GM12875 (cell line): ENCODE measurements around the gene UBASH3B.

Experiments
- H3K4me3 ChIP-seq: one replicate; pipeline ENCODE4 v1.5.1; 2011; ENCODE audit warnings: low read depth, low read length, control low read depth
- TF ChIP-seq, protein P1 (sequence below): IDR thresholded peaks from 2 replicates; pipeline ENCODE4 v1.5.1; 2011; ENCODE audit warnings: low read depth, mild to moderate bottlenecking, control low read depth, inconsistent platforms, low read length, moderate library complexity, borderline replicate concordance; ENCODE audit not compliant: insufficient read depth

The UBASH3B gene

DNA sequence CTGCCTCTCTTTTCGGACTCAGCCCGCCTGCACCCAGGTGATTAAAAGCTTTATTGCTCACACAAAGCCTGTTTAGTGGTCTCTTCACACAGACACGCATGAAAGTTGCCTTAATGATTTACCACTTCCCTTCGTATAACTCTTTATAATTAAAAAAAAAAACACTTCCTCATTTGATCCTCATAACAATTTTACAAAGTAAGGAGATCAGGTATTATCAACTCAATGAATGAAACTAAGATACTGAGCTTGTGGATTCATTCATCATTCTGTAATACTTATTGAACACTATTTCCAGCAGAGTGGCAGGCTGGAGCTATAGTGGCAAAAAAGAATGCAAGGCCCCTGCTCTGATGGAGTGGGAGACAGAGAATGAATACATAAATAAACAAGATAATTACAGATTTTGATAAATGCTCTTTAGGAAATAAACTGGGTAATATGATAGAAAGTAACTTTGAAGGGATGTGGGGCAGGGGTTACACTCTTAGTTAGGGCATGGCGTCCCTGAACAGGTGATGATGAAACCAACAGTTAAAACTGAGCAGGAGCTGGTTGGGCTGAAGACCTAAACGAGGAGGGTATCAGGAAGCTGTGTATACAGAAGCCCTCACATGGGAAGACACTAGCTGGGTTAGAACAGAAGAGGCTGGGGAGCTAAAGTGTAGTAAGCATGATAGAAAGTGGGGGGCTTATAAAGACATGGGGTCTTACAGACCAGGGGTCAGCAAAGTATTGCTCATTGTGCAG, 177.4 kb downstream of the UBASH3B start:
- H3K4me3 ChIP-seq, result no peak overlapping the region
- TF ChIP-seq, protein P1, sequence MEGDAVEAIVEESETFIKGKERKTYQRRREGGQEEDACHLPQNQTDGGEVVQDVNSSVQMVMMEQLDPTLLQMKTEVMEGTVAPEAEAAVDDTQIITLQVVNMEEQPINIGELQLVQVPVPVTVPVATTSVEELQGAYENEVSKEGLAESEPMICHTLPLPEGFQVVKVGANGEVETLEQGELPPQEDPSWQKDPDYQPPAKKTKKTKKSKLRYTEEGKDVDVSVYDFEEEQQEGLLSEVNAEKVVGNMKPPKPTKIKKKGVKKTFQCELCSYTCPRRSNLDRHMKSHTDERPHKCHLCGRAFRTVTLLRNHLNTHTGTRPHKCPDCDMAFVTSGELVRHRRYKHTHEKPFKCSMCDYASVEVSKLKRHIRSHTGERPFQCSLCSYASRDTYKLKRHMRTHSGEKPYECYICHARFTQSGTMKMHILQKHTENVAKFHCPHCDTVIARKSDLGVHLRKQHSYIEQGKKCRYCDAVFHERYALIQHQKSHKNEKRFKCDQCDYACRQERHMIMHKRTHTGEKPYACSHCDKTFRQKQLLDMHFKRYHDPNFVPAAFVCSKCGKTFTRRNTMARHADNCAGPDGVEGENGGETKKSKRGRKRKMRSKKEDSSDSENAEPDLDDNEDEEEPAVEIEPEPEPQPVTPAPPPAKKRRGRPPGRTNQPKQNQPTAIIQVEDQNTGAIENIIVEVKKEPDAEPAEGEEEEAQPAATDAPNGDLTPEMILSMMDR, result no peak

DNA sequence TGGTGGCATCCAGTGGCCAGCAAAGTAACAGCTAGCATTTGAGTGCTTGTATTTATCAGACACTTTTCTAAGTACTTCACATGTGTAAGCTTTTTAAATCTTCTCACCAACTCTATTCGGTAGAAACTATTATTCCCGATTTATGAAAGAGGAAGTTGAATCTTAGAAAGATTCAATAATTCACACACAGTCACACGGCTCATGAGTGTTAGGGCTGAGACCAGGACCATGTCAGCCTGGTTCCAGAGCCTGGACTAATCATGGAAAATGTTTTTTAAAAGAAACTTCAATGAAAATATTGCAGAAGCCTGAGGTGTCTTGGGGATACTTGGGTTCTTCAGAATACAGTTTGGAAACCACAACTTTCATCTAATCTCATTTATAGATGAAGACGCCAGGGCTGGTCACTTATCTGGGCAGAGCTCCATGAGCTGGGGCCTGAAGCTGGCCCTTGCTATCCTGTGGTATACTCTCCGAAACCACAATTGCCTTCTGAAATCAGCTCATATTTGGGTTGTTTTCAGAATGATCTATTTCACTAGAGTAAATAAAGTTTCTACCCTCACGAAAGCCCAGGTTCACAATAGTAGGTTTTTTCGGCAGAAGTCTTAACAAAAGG, 178.4 kb downstream of the UBASH3B start:
- TF ChIP-seq, protein P1, result no peak
- H3K4me3 ChIP-seq, result no peak overlapping the region

DNA sequence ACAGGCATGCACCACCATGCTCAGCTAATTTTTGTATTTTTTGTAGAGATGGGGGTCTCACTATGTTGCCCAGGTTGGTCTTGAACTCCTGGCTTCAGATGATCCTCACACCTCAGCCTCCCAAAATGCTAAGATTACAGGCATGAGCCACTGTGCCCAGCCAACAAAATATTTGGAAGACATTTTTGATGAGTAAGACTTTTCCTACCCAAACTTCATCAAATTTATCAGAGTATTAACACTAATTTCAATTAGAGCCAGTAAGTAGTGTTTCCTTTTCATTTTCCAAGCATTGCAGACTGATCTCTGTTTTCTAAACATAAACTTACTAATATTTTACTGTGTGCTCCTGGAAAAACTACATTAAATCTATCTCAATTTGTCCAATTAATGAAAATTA, 181.4 kb downstream of the UBASH3B start:
- no peak overlapping the region for H3K4me3 ChIP-seq
- TF ChIP-seq, protein P1, result no peak

DNA sequence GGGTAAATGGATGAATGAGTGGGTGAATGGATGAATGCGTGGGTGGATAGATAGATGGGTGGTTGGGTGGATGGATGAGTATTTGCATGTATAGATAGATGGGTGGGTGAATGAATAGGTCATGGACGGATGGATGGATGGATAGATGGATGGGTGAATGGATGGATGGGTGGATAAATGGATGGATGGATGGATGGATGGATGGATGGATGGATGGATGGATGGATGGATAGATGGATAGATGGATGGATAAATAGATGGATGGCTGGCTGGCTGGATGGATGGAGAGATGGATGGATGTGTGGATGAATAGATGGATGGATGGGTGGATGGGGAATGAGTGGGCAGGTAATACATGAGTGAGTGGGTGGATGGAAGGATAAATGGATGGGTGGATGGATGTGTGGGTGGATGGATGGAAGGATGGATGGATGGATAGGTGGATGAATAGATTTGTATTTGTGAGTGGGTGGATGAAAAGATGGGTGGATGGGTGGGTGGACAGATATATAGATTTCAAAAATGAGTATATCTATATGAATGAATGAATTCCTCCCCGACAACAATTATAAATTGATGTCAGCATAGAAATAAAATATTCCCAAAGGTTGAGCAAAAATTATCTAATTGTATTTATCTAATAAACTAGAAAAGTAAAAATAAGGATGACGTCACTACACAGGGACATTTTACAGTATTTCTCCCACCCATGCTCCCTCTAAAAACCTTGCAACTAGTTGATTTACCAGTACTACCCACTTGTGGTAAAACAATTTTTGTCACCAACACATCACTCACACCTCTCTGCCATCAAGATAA, 182.2 kb downstream of the UBASH3B start:
- TF ChIP-seq, protein P1, result no peak
- no peak overlapping the region for H3K4me3 ChIP-seq

DNA sequence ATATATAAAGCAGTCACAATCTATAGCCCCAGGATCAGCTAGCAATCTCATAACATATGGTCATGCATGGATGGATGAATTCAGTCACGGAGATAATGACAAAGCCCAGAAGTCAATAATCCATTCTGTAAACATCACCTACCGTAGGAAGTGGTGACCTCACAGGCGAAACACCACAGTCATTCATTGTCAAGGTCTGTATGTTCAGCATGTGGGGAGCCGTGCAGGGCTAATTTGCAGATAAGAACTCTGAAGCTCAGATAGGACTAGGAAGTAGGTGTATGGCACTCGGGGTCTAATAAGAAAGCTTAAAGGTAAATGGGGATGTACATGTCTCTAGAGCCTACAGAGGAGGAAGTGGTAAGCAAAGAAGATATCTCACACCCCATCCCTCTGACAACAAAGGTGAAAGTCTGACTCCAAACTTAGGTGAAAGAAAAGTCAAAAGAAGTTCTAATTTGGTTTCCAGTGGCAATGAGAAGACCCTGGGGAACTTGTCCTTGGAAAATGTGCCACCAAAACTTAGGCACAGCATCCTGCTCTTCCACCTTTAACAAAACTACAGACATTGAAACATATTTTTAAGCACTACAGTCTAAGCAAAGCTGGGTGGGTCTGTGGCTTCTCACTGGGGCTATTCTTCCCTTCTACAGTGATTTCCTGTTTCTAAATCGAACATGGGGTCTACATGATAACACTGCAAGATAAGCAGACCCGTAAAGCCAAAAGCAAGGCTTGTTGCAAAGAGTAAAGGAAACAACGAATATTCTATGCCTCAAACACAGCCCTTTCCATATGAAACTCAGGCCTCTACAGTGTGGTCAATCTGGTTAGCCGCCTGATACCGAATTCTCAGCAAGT, 188.0 kb downstream of the UBASH3B start:
- peak overlapping the region; percentile 11 for H3K4me3 ChIP-seq
- TF ChIP-seq, protein P1, result no peak

DNA sequence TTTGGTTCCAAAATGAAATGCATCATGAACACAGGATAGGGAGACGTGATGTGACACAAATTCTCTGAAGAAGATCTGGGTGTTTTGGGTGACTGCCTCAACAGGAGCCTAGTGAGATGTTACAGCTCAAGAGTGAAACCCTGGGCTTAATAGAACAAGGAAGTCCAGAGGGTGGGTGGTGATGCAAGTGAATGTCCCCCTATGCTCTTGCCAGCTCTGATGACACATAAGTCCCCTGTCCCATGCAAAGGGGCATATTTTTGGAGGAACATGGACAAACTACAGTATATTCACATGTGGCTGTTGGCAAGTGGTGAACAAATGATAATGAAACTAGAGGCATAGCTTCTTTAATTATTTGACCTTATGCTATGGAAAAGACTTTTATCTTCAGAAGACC, 191.9 kb downstream of the UBASH3B start:
- no peak overlapping the region for H3K4me3 ChIP-seq
- TF ChIP-seq, protein P1, result no peak
